ENCODE results near the gene PLA2G2F.

Gene PLA2G2F

GRCh38 chr1:20109223-20109856 is 29.8 kb upstream of the PLA2G2F start:
- no peak overlapping the region for H3K4me3 ChIP-seq (ENCODE audit: low read depth in 1 of 2, low read length in 1 of 2)
- TF ChIP-seq CTCF (IDR thresholded peaks at IDR 0.05), result no peak
- no peak overlapping the region for H3K27ac ChIP-seq
- H3K27me3 ChIP-seq, result peaks cover 15% of the 10 kb centered on the region
- H3K9me3 ChIP-seq, result no peaks in the 10 kb centered on the region
- no peaks in the 10 kb centered on the region for H3K36me3 ChIP-seq
- H3K4me1 ChIP-seq (ENCODE audit: control insufficient read depth in 1 of 2, insufficient read depth in 1 of 2, low read depth in 1 of 2, low read length in 1 of 2), result no peaks in the 10 kb centered on the region

GRCh38 chr1:20110679-20111078 is 28.4 kb upstream of the PLA2G2F start:
- TF ChIP-seq CTCF (IDR thresholded peaks at IDR 0.05), result no peak
- no peaks in the 10 kb centered on the region for H3K36me3 ChIP-seq
- H3K27ac ChIP-seq, result no peak overlapping the region
- H3K4me1 ChIP-seq (ENCODE audit: control insufficient read depth in 1 of 2, insufficient read depth in 1 of 2, low read depth in 1 of 2, low read length in 1 of 2), result no peaks in the 10 kb centered on the region
- H3K27me3 ChIP-seq, result peaks cover 16% of the 10 kb centered on the region
- no peak overlapping the region for H3K4me3 ChIP-seq (ENCODE audit: low read depth in 1 of 2, low read length in 1 of 2)
- no peaks in the 10 kb centered on the region for H3K9me3 ChIP-seq

GRCh38 chr1:20111452-20111851 is 27.7 kb upstream of the PLA2G2F start:
- Histone ChIP-seq H3K36me3 (no peaks in the 10 kb centered on the region), H3K9me3 (no peaks in the 10 kb centered on the region), H3K27me3 (peaks cover 18% of the 10 kb centered on the region), H3K4me1 (ENCODE audit: control insufficient read depth in 1 of 2, insufficient read depth in 1 of 2, low read depth in 1 of 2, low read length in 1 of 2) (no peaks in the 10 kb centered on the region), H3K4me3 (ENCODE audit: low read depth in 1 of 2, low read length in 1 of 2) (no peak overlapping the region), H3K27ac (no peak overlapping the region)
- TF ChIP-seq CTCF (IDR thresholded peaks at IDR 0.05), result no peak

GRCh38 chr1:20112279-20113000 is 26.7 kb upstream of the PLA2G2F start:
- H3K4me1 ChIP-seq (ENCODE audit: control insufficient read depth in 1 of 2, insufficient read depth in 1 of 2, low read depth in 1 of 2, low read length in 1 of 2), result no peaks in the 10 kb centered on the region
- H3K4me3 ChIP-seq (ENCODE audit: low read depth in 1 of 2, low read length in 1 of 2), result no peak overlapping the region
- H3K9me3 ChIP-seq, result no peaks in the 10 kb centered on the region
- no peak overlapping the region for H3K27ac ChIP-seq
- H3K27me3 ChIP-seq, result peaks cover 14% of the 10 kb centered on the region
- TF ChIP-seq CTCF (IDR thresholded peaks at IDR 0.05), result no peak
- no peaks in the 10 kb centered on the region for H3K36me3 ChIP-seq

- Histone ChIP-seq H3K4me1 (ENCODE audit: control insufficient read depth in 1 of 2, insufficient read depth in 1 of 2, low read depth in 1 of 2, low read length in 1 of 2) (no peaks in the 10 kb centered on the region), H3K36me3 (no peaks in the 10 kb centered on the region), H3K27ac (no peak overlapping the region), H3K9me3 (no peaks in the 10 kb centered on the region), H3K27me3 (peaks cover 5% of the 10 kb centered on the region), H3K4me3 (ENCODE audit: low read depth in 1 of 2, low read length in 1 of 2) (no peak overlapping the region)
- no peak for TF ChIP-seq CTCF (IDR thresholded peaks at IDR 0.05)
These were observed 25.0 kb upstream of the PLA2G2F start for GRCh38 chr1:20114021-20114648.

All from neutrophil (primary cell).